Raji (cell line): Measurements from ENCODE around the gene HEPHL1.

Experiments used
- POLR2A ChIP-seq: IDR thresholded peaks from 2 replicates; pipeline ENCODE4 v1.6.1; 2011; ENCODE audit warnings: low read depth, low read length, control low read depth; ENCODE audit not compliant: insufficient read depth

The HEPHL1 gene

DNA sequence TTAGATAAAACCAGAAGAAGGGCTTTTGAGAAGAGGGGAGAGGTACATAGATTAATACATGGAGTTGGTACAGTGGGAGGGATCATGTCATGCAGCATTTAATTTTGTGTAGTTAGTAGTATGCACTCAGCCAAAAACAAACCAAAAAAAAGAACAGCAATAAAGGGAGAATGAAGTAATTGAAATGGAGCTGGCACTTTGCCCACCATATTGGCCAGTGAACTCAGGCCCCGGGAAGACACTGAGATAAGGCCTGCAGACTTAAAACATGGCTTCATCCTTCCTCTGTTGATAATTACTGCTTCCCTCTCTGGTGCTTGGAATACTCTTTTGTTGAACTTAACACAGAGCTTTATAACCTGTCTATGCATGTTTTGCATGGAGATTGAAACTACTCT lies 110.6 kb downstream of the HEPHL1 start:
- TF ChIP-seq POLR2A = no peak

DNA sequence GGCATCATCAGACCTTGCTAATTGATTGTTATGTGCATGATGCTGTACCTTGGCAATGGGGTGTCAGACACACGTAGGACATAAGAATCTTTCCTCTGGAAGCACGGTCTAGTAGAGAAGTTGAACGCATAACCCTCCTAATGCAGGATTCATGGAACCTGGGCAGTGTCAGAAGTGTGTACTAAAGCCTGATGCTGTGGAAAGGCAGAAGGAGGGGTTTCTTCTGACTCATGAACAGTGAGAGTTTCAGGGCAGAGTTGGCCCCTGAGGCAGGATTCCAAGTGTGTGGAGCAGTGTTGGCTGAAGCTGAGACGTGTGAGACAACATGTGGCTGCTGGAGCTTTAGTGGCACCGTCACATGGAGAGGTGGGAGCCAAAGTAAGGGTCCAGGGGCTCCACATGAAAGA lies 111.0 kb downstream of the HEPHL1 start:
- no peak for TF ChIP-seq POLR2A

DNA sequence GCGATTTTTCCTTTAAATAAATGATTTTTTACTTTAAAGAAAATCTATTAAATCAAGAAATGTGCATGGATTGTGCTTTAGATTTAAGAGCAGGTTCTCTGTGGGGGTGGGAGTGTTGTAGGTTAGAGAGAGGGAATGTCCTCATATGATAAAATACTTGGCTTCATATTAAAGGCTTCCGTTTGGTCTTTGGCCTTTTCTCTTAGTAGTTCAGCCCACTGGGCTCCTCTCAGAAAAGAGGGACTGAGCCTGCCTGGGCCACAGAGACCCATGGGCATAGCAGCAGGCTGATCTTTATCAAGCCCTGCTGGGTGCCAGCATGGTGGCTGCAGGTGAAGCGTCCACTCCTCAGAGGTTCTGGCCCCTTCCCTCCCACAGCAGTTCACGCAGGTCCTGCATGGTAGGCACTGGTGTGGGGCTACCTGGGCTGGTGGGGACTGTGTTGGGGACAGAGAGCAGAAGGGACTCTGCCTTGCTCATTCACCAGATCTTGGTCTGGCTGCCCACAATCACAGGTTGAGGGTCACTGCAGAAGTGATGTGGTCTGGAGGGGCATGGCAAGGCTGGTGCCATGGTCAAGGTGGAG lies 111.8 kb downstream of the HEPHL1 start:
- no peak for TF ChIP-seq POLR2A

DNA sequence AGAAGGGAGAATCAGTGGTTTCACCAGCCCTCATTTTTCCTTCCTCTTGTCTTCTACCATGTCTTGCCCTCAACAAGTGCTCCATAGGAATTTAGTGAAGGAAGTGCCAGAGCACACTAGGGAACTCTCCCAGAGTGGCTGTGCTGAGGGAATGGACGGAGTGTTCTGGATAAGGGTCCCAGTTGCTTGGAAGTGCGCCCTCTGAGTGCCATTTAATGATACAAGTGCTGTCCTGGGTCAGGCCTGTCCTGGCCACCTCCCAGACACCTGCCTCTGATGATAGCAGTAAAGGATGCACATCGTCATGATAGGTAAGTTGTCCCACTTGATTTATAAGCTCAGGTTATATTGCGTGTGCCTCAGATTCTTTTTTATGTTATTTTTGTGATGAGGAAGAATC lies 112.6 kb downstream of the HEPHL1 start:
- TF ChIP-seq POLR2A = no peak

DNA sequence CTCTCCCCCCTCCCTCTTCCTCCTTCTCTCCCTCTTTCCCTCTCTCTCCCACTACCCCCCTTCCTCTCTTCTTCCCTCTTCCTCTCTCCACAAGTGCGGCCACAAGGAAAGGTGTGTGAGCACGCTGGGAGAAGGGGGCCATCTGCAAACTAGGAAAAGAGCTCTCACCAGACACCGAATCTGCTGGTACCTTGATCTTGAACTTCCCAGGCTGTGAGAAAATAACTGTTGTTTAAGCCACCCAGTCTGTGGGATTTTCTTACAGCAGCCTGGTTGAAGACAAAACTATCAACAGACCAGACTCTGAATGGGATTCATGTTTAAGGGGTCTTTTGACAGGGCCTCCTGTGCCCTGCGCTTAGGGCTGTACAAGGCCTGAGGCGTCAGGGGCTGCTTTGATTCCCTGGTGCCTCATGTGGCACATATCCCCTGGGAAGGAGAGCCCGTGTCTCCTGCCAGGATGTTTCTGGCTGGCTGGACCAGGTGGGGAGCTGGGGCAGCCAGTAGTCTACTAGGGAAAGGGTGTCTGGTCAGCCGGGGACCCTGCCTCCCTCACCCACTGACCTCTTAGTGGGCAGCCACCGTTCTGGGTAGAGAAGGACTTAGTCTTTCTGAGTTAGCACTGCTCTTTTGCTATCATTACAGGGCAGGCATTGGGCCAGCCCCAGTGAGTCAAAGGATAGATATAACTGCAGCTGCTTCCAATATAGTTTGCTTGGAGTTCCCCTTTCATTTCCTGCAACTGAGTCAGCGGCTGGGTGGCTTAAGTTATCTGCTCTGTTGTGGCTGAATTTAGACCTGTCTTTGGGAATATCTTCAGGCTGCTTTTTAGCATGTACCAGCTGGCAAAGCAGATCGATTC lies 113.7 kb downstream of the HEPHL1 start:
- no peak for TF ChIP-seq POLR2A

DNA sequence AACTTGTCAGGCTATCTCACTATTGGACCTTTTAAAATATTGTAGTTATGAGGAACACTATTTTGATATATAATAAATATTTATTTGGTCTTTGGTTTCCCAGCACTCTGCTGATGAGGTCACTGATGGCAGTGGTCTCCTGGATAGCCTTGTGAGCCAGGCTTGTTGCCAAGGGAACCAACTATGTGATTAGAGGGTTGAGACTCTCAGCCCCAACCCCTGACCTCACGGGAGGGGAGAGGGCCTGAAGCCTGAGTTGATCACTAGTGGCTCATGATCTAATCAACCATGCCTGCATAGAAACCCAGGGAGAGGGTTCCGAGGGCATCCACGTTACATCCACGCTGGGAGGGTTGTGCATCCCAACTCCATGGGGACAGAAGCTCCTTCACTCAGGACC lies 118.3 kb downstream of the HEPHL1 start:
- TF ChIP-seq POLR2A = no peak

DNA sequence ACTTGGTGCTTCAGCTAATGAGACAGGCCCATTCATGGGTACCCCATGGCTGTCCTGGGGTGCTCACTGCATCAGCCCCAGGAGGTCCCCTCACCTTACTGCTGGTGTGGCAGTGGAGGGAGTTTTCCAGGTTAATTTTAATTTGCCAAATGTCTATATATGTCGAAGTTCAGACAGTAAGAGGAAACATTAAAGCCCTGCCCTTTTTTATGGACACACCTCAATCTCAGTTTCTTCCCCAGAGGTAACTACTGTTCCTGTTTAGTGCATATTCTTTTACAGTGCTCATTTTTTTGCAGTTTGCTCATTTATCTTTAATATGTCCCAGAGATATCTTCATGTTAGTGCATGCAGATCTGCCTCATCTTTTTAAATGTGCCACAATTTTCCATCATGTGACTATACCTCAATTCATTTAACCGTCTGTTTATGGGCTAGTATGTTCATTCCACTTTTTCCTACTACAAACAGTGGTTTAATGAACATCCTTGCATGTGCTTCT lies 119.1 kb downstream of the HEPHL1 start:
- TF ChIP-seq POLR2A = no peak

DNA sequence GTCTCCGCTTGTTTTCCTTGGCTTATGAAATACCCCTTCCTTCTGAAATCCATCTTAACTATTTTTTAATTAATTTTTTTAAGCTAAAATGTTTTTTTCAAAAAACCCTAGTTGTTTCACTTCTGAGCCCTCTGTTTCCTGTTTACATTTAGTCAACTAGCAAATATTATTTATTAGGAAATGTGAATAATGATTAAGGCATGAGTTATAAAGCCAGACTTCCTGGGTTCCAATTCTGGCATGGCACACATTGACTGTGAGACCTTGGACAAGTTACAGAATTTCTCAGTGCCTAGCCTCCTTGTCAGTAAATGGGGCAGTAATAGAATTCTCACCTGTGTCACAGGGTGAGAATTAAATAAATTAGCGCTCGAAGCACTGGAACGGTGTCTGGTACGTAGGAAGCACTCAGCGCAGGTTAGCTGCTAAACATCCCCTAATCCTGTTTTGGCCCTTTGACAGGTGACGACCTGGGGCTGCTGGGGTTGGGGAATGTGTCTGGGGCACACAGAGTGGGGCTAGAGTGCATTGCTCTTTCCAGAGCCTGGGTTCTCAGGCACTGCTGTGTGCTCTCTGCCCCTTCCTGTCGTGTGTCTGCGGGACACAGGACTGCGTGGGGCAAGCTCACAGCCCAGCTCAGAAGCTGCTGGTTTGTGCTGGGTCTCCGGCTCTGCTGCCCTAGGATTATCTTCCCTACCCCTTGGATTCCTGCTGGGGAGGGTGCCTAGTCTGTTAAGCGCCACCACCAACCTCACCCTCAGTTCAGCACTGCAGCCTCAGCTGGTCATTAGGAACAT lies 120.6 kb downstream of the HEPHL1 start:
- no peak for TF ChIP-seq POLR2A

DNA sequence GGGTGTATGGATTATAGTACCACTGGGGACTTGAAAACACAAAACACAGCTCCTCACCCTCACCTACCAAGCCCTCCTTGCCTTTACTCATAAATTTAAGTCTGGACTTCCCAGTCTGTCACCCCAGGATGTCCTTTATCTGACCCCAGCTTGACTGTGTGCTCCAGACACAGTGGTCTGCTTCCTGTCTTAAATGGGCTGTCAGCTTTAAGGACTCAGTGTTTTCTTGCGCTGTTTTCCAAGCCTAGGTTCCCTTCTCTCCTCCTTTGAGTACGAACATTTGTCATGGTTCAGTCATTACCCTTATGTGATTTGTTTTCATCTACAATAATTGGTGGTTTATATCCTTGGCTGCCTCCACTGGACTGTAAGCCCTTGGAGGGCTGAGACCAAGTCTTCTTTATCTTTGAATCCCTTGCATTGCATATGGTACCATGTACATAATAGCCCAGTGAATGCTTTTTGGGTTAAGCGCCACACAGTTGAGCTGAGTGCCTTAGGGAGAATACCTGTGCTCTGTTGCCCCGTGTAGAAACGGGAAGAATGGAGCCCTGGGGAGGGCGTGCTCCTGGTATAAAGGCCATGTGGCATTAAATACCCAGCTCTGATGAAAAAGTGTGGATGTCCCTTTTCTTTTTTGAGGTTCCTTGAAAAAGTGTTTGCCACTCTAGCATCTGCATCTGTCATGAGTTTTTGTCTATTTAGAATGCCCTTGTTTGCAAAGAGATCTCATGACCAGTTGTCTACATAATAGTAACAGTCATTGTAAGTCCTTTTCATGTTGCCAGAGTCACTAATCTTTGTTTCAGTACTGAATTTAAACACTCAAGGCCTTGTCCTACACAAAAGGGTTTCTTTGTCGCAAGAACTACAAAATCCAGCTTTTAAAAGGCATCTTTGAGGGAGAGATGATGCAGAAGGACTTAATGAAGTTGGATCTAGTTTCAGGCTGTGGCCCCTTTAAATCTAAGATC lies 121.4 kb downstream of the HEPHL1 start:
- TF ChIP-seq POLR2A = no peak

DNA sequence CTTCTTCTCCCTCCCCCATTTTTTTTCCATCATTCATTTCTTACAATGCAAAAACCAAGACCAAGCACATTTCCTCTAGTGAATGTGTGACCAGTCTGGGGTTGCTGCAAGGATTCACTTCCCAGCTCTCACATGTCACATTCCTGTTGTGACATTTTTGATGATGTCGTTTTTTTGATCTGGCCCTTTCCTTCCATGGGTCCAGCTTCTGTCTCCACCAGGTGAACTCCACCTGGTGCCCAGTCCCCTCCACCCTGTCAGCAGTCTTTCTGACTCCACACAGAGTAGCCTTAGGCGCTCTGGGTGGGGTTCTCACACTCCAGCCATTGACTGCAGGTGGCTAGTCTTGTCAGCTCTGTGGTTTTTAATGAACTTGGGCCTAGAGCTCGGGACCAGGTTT lies 123.1 kb downstream of the HEPHL1 start:
- no peak for TF ChIP-seq POLR2A

DNA sequence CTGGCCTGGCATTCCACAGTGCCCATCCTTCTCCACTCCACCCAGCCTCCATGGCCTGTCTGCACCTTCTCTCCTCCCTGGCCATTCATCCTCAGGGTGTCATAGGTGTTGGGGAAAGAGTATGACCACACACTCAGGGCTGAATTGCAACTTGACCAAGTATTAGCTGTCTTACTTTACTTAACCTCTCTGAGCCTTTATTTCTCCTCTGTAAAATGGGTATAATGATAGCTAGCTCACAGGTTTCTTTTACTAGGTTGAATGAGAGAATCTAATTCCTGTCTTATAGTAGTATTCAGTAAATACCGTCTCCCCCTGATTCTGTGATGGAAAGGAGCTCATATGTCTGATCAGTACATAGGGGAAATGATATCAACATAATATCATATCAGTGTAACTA lies 123.5 kb downstream of the HEPHL1 start:
- no peak for TF ChIP-seq POLR2A

DNA sequence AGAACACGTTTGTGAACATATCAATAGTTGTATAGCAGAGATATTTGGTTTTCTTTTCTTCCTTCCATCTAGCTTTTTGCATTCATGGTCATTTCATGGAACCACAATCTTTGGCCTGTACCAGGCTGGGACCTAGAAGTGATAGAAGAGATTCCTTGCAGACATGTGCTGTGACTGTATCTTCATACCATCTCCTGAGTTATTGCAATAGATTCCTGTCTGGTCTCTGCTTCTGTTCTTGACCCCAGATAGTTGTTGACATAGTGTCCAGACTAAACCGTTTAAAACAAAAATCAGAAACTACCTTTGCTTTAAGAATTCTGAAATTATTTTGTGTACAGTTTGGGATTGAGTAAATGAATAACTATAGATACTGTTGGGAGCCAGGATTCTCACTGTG lies 124.3 kb downstream of the HEPHL1 start:
- no peak for TF ChIP-seq POLR2A

DNA sequence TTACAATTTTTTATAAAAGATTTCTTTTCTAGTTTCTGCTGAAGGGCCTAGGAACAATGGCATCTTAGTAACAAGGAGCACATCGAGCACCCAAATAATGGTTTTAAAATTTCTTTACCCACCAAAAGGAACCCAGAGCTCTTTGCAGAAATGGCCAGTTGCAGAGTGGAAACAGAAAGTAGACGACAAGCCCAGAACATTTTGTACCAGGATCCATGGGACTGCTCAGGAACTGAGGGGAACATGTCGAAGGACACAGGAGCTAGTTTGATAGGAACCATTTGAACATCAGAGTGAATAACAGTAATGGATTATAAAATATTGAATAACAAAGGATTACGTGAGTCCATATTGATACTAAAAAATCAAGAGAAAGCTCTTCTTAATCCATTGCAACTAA lies 124.8 kb downstream of the HEPHL1 start:
- no peak for TF ChIP-seq POLR2A

DNA sequence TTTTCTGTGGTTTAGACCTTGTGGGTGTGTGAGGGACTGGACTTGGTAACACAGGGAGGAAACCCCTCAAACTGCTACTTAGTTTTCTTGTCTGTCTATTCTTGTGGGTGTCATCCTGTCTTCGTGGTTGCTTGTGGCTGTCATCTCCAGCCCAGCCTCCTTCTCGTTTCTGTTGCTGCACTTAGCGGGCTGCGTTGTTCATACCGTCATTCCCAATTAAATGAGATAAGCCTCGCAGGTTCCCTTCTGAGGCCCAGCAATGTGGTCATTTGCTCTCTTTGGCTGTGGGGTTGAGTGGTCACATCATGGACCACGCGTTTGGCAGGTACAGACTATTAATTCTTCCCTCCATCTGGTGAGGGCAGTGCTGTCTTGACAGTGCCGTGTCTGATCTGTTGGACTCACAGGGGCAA lies 126.3 kb downstream of the HEPHL1 start:
- no peak for TF ChIP-seq POLR2A
